ENCODE measurements around the gene LPGAT1. TPM values are rescaled to one million over a fixed set of nuclear protein-coding genes. Genes with fewer than 3 reads are reported as not detected.

The LPGAT1 gene
- total RNA-seq, 4 donors from 2014 or later = 19.3 to 345 (median 37.4) TPM

DNA sequence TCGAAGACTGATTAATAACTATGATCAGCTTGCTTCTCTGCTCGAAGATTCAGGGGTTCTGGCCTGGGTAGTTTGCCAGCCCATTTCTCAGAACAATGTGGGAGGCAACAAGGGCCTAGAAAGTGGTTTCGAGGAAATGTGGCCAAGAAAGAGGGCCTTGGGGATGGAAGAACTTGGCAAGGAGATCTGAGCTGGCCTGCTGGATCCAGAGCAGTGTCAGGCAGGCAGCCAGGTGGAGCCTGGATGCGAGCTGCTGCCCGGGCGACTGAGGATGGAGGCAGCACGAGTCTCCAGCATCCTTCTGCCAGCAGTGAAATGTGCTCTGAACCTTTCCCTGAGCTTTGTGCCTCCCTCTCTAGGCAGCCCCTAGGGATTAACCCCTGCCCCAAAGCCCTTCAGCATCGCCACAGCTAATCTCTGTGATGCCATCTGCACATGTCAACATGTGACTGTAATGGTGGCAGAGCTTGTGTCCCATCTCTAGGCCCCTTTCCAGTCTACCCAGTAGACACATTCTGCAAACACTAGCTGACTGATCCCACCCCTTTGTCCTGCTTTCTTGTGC, 94.1 kb downstream of the LPGAT1 start:
- Histone ChIP-seq H3K9me3 (no peaks in the 10 kb centered on the region), H3K27ac (no peak overlapping the region), H3K36me3 (no peaks in the 10 kb centered on the region), H3K27me3 (no peaks in the 10 kb centered on the region), H3K4me3 (no peak overlapping the region), H3K4me1 (peaks cover 6 to 13% (median 9%) of the 10 kb centered on the region in 4 donors)
- WGBS, 2 donors (ENCODE audit: low coverage in 1 of 2) = 83 to 92% methylated on average over 5 to 8 of the region's 8 CpGs
- intact Hi-C loops (cut with DNase I; ENCODE audit: low total_unique reads) (loop anchor here (10.0 kb wide), 1 partner anchor 68 kb away; no protein-coding TSS in a partner anchor), in situ Hi-C loops (cut with MboI; ENCODE audit: low pct_ligation_motif_present in 1 of 4, low pct_unique_long_range_greater_than_20kb in 1 of 4, low sequenced_read_pairs in 3 of 4) (no loop called here)
- DNase-seq = no peak
- no peak for TF ChIP-seq EP300 (IDR thresholded peaks at IDR 0.05; ENCODE audit: low read depth)
- TF ChIP-seq, protein P1, sequence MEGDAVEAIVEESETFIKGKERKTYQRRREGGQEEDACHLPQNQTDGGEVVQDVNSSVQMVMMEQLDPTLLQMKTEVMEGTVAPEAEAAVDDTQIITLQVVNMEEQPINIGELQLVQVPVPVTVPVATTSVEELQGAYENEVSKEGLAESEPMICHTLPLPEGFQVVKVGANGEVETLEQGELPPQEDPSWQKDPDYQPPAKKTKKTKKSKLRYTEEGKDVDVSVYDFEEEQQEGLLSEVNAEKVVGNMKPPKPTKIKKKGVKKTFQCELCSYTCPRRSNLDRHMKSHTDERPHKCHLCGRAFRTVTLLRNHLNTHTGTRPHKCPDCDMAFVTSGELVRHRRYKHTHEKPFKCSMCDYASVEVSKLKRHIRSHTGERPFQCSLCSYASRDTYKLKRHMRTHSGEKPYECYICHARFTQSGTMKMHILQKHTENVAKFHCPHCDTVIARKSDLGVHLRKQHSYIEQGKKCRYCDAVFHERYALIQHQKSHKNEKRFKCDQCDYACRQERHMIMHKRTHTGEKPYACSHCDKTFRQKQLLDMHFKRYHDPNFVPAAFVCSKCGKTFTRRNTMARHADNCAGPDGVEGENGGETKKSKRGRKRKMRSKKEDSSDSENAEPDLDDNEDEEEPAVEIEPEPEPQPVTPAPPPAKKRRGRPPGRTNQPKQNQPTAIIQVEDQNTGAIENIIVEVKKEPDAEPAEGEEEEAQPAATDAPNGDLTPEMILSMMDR (IDR thresholded peaks at IDR 0.05) = no peak
- no peak for TF ChIP-seq POLR2AphosphoS5 (IDR thresholded peaks at IDR 0.05)
- no peak for TF ChIP-seq POLR2A (IDR thresholded peaks at IDR 0.05)

DNA sequence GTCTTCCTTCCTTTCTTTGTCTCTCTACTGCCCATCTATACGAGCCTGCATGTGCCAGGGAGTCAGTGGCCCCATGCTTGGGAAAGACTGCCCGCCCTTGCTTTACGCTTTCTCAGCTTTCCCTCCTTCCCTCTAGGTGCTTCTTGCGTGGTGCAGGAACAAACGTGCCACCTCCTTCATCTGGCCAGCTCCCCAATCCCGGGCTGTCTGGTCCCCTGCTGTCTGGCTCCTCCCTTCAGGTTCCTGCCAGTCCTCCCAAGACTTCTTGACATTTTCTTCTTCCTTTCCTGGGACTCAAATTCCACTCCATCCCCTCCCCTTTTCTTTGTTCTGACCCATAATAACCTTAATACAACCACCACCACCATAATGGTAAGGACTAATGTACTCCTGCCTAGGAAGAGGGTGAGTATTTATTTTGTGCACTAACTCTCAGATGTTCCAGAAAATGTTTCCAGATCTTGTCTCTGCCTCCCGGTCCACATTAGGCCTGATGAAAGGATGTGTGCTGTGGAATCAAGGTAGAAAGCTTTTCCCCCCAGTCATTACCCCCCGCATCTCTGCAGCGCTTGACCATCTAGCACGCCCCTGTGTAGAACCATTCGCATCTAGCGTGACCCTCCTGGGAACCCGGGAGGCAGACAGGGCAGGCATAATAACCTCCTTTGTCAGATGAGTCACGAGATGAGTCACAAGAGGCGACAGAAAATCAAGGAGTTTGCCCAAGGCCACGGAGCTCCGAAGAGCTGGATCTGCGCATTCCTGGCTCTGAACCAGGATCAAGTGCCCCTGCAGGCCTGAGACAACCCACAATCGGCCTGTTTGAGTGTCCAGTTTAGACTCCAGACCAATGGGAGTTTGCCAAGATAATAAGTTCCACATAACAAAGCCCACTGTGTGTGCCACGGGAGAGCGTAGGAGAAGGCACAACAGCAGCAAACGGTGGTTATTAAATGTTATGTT, 95.1 kb downstream of the LPGAT1 start:
- Histone ChIP-seq H3K4me1 (peaks cover 6 to 13% (median 9%) of the 10 kb centered on the region in 4 donors), H3K4me3 (no peak overlapping the region), H3K9me3 (no peaks in the 10 kb centered on the region), H3K27ac (peak overlapping the region in 1 of 4 donors; percentile 10), H3K36me3 (no peaks in the 10 kb centered on the region), H3K27me3 (no peaks in the 10 kb centered on the region)
- TF ChIP-seq EP300 (IDR thresholded peaks at IDR 0.05; ENCODE audit: low read depth) (no peak), POLR2AphosphoS5 (IDR thresholded peaks at IDR 0.05) (no peak), POLR2A (IDR thresholded peaks at IDR 0.05) (no peak)
- TF ChIP-seq, protein P1 (IDR thresholded peaks at IDR 0.05) = no peak
- intact Hi-C loops (cut with DNase I; ENCODE audit: low total_unique reads) (loop anchor here (10.0 kb wide), 1 partner anchor 69 kb away; no protein-coding TSS in a partner anchor), in situ Hi-C loops (cut with MboI; ENCODE audit: low pct_ligation_motif_present in 1 of 4, low pct_unique_long_range_greater_than_20kb in 1 of 4, low sequenced_read_pairs in 3 of 4) (no loop called here)
- peak; percentile 17 for DNase-seq
- 39 to 68% methylated on average over 3 to 22 of the region's 22 CpGs for WGBS, 2 donors (ENCODE audit: low coverage in 1 of 2)

DNA sequence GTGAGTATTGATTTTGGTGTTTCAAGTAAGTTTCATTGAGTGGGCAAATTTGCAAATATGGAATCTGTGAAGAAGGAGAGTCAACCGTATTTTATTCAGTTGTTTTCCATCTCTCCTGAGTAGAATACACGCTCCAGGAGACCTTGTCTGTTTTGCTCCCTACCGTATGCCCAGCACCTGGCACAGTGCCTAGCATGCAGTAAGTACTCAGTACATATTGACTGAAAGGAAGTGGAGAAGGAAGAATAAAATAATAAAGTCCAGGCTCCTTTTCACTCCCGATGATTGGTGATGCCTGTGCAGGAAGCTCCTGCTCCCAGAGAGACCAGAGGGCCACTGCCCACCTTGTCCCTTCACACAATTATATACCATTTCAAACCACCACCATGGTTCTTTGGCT, 95.8 kb downstream of the LPGAT1 start:
- Histone ChIP-seq H3K27ac (peak overlapping the region in 2 of 4 donors; percentile 10 to 29), H3K4me1 (peaks cover 6 to 13% (median 9%) of the 10 kb centered on the region in 4 donors), H3K4me3 (no peak overlapping the region), H3K9me3 (no peaks in the 10 kb centered on the region), H3K27me3 (no peaks in the 10 kb centered on the region), H3K36me3 (no peaks in the 10 kb centered on the region)
- peak; percentile 75 for DNase-seq
- 49 to 54% methylated on average over 3 to 4 of the region's 4 CpGs for WGBS, 2 donors (ENCODE audit: low coverage in 1 of 2)
- TF ChIP-seq POLR2A (IDR thresholded peaks at IDR 0.05) = no peak
- no peak for TF ChIP-seq POLR2AphosphoS5 (IDR thresholded peaks at IDR 0.05)
- TF ChIP-seq, protein P1 (IDR thresholded peaks at IDR 0.05) = no peak
- no peak for TF ChIP-seq EP300 (IDR thresholded peaks at IDR 0.05; ENCODE audit: low read depth)
- intact Hi-C loops (cut with DNase I; ENCODE audit: low total_unique reads) (loop anchor here (10.0 kb wide), 1 partner anchor 70 kb away; no protein-coding TSS in a partner anchor), in situ Hi-C loops (cut with MboI; ENCODE audit: low pct_ligation_motif_present in 1 of 4, low pct_unique_long_range_greater_than_20kb in 1 of 4, low sequenced_read_pairs in 3 of 4) (no loop called here)

DNA sequence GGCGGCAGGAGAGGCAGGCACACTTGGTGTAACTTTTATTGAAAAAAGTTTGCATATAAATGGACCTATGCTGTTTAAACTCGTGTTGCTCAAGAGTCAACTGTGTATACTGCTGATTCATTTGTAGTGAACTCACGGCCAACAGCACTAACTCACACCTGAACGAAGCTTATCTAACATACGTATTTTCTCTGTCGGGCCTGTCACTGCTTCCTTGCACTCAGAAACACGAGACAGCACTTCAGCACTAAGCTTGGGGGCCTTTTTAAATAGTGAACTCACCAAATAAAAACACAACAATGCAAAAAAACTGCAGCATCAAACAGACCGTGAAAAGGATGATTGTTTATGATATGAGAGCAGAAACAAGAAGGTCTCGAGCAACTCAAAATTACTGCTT, 96.2 kb downstream of the LPGAT1 start:
- Histone ChIP-seq H3K27ac (peak overlapping the region in 2 of 4 donors; percentile 10 to 29), H3K4me3 (no peak overlapping the region), H3K27me3 (no peaks in the 10 kb centered on the region), H3K9me3 (no peaks in the 10 kb centered on the region), H3K36me3 (no peaks in the 10 kb centered on the region), H3K4me1 (peaks cover 6 to 13% (median 9%) of the 10 kb centered on the region in 4 donors)
- TF ChIP-seq EP300 (IDR thresholded peaks at IDR 0.05; ENCODE audit: low read depth) (no peak), POLR2A (IDR thresholded peaks at IDR 0.05) (no peak), POLR2AphosphoS5 (IDR thresholded peaks at IDR 0.05) (no peak)
- TF ChIP-seq, protein P1 (IDR thresholded peaks at IDR 0.05) = no peak
- intact Hi-C loops (cut with DNase I; ENCODE audit: low total_unique reads) = loop anchor here (10.0 kb wide), 1 partner anchor 70 kb away; no protein-coding TSS in a partner anchor
- no peak for DNase-seq
- in situ Hi-C loops (cut with MboI; ENCODE audit: low pct_ligation_motif_present in 1 of 4, low pct_unique_long_range_greater_than_20kb in 1 of 4, low sequenced_read_pairs in 3 of 4) = no loop called here
- 50 to 61% methylated on average over 4 to 9 of the region's 9 CpGs for WGBS, 2 donors (ENCODE audit: low coverage in 1 of 2)

Measured in transverse colon (tissue), 4 donors.